Heart right ventricle (tissue), 16 donors: ENCODE data around the gene CLDN11. TPM values are rescaled to one million over a fixed set of nuclear protein-coding genes. Genes with fewer than 3 reads are reported as not detected.

Source experiments
- ATAC-seq, 8 donors: fragments of 200-7000 bp; cut with Tn5 transposase; one replicate each; pipeline ENCODE4 v1.9.1; 2020; ENCODE audit warnings: mild to moderate bottlenecking in 8 of 8, moderate library complexity in 8 of 8, moderate number of reproducible peaks in 1 of 8
- DNase-seq, 2 donors: peaks; one replicate each; pipeline ENCODE4 v3.0.0-alpha.2; 2020
- H3K27ac ChIP-seq, 10 donors: fragments of 200-600 bp; sonication (generic) in 2 of 10; one replicate each; pipeline versions ENCODE4 v1.5.0 to v1.8.0; 2020 to 2022; ENCODE audit warnings: mild to moderate bottlenecking in 3 of 10
- H3K27me3 ChIP-seq, 7 donors: fragments of 200-600 bp; one replicate each; pipeline ENCODE4 v1.8.0; 2021 to 2022; ENCODE audit warnings: mild to moderate bottlenecking in 2 of 7
- H3K36me3 ChIP-seq, 9 donors: fragments of 200-600 bp; sonication (generic) in 1 of 9; one replicate each; pipeline versions ENCODE4 v1.5.0 to v1.8.0; 2020 to 2022; ENCODE audit warnings: mild to moderate bottlenecking in 2 of 9
- H3K4me1 ChIP-seq, 9 donors: fragments of 200-600 bp; sonication (generic) in 1 of 9; one replicate each; pipeline versions ENCODE4 v1.5.0 to v1.8.0; 2020 to 2022; ENCODE audit warnings: mild to moderate bottlenecking in 4 of 9
- H3K4me3 ChIP-seq, 10 donors: fragments of 200-600 bp; sonication (generic) in 2 of 10; one replicate each; pipeline versions ENCODE4 v1.5.0 to v1.8.0; 2020 to 2022; ENCODE audit warnings: mild to moderate bottlenecking in 7 of 10, moderate library complexity in 2 of 10
- H3K9me3 ChIP-seq, 11 donors: fragments of 200-600 bp in 10 of 11; sonication (generic) in 2 of 11; one replicate each; pipeline versions ENCODE4 v1.5.0 to v1.8.0; 2013 to 2022; ENCODE audit warnings: mild to moderate bottlenecking in 2 of 11, control low read depth in 1 of 11, moderate library complexity in 1 of 11
- CTCF ChIP-seq, 9 donors: fragments of 200-600 bp; sonication (generic) in 2 of 9; IDR thresholded peaks; one replicate each; pipeline versions ENCODE4 v1.5.0 to v1.8.0; 2021 to 2022; ENCODE audit warnings: antibody characterized with exemption in 9 of 9, mild to moderate bottlenecking in 5 of 9, moderate library complexity in 1 of 9
- WGBS, 2 donors: extraction: QIAGEN DNeasy Blood & Tissue Kit; methylation state at CpG; one replicate each; pipeline ENCODE4 v1.1.7; 2013; ENCODE audit warnings: inconsistent platforms in 1 of 2; 5-methylcytosine and 5-hydroxymethylcytosine counted together
- intact Hi-C, 10 donors: fragments of 100-400 bp; cut with DNase I; formaldehyde crosslinking; loops; one replicate each; pipeline versions ENCODE4 v1.11.1 to v1.14.2; 2022
- polyA plus RNA-seq, 2 donors: library from polyadenylated mRNA; stranded (reverse); fragments of 200-250 nt; gene quantifications; one replicate each; pipeline ENCODE4 v1.2.3, GENCODE V29; 2013
- total RNA-seq, 10 donors: library from RNA; stranded (reverse); fragmentation: NEBNext Ultra II Directional in 3 of 10; extraction: Animal tissue kit (Norgen Biotek cat#: 25700) in 3 of 10; gene quantifications; one replicate each; pipeline versions ENCODE4 v1.2.1 to v1.2.4, GENCODE V29; 2021 to 2023
- donor health status: Arrhythmogenic right ventricular cardiomyopathy.
- donor health status: ischemic (EF 13 %, LVEDD 7.1; RV severe dilation, severe dysfunction).
- donor health status: healthy with polysubstance abuse.
- donor health status: DM: no; HTN: yes; CAD: no.
- donor health status: DM: no; HTN: no; CAD: no.
- donor health status: ischemic (EF 25% LVEDD 6.9; RV normal size, moderate dysfunction).
- donor health status: ischemic (EF 25% LVEDD 5.7; RV mildly dilated, moderate dysfunction).
- donor health status: healthy.
- donor health status: DM: yes; HTN: yes; CAD: no.
- donor health status: Ischemic cardiomyopathy.
- donor health status: ischemic (EF 35%, LVEDD 5.7; RV mildly dilated, moderate dysfunction).
- donor health status: nonischemic (EF 11% LVEDD 7.7; RV severe dilation, severe dysfunction).
- donor health status: DM: yes; HTN: yes; CAD: no.
- donor health status: PGD.
- donor health status: ischemic (EF 29% LVEDD 5.4; RV normal size, mild dysfunction).
- donor health status: nonischemic (EF 23%, LVEDD 6.1; RV moderate dilation, normal function).

CLDN11 gene
- total and polyA plus RNA-seq, 12 donors, result 1.6 to 3.9 (median 2.8) TPM

GRCh38 chr3:170421758-170422157 lies 3.1 kb downstream of the CLDN11 start:
- intact Hi-C loops, result loop anchor here in 1 of 10 donors (10.0 kb wide), 1 partner anchor 83 kb away; no protein-coding TSS in a partner anchor
- Histone ChIP-seq H3K9me3 (no peaks in the 10 kb centered on the region), H3K36me3 (peaks cover 0 to 5% (median 0%) of the 10 kb centered on the region in 9 donors), H3K4me1 (peaks cover 12 to 39% (median 28%) of the 10 kb centered on the region in 9 donors), H3K27ac (peak overlapping the region in 4 of 10 donors; percentile 0 to 79 (median 64)), H3K27me3 (peaks cover 0 to 46% (median 30%) of the 10 kb centered on the region in 7 donors), H3K4me3 (peak overlapping the region in 5 of 10 donors; percentile 14 to 63 (median 46))
- ATAC-seq (no peak), DNase-seq (no peak)
- TF ChIP-seq CTCF (IDR thresholded peaks at IDR 0.05), result no peak
- WGBS, 2 donors, result 81 to 87% methylated on average over 2 of the region's 2 CpGs

- intact Hi-C loops, result loop anchor here in 1 of 10 donors (10.0 kb wide), 1 partner anchor 82 kb away; no protein-coding TSS in a partner anchor
- no peaks in the 10 kb centered on the region for H3K9me3 ChIP-seq
Observed at GRCh38 chr3:170423001-170423615, 4.4 kb downstream of the CLDN11 start.

GRCh38 chr3:170424879-170425278 lies 6.2 kb downstream of the CLDN11 start:
- peaks cover 0 to 5% (median 0%) of the 10 kb centered on the region in 9 donors for H3K36me3 ChIP-seq
- TF ChIP-seq CTCF (IDR thresholded peaks at IDR 0.05), result no peak
- no peak for ATAC-seq
- no peak overlapping the region for H3K27ac ChIP-seq
- peaks cover 3 to 17% (median 11%) of the 10 kb centered on the region in 9 donors for H3K4me1 ChIP-seq
- peaks cover 0 to 15% (median 1%) of the 10 kb centered on the region in 7 donors for H3K27me3 ChIP-seq
- intact Hi-C loops, result loop anchor here in 1 of 10 donors (10.0 kb wide), 1 partner anchor 80 kb away; no protein-coding TSS in a partner anchor
- 81 to 82% methylated on average over 8 of the region's 8 CpGs for WGBS, 2 donors
- H3K9me3 ChIP-seq, result no peaks in the 10 kb centered on the region
- DNase-seq, result no peak
- H3K4me3 ChIP-seq, result no peak overlapping the region

More at GRCh38 chr3:170423001-170423615, 4.4 kb downstream of the CLDN11 start:
- Histone ChIP-seq H3K27me3 (peaks cover 0 to 33% (median 18%) of the 10 kb centered on the region in 7 donors), H3K27ac (no peak overlapping the region), H3K4me3 (no peak overlapping the region), H3K36me3 (peaks cover 0 to 5% (median 0%) of the 10 kb centered on the region in 9 donors), H3K4me1 (peaks cover 12 to 33% (median 27%) of the 10 kb centered on the region in 9 donors)
- no peak for DNase-seq
- TF ChIP-seq CTCF (IDR thresholded peaks at IDR 0.05), result no peak
- ATAC-seq, result no peak
- 74 to 90% methylated on average over 8 of the region's 8 CpGs for WGBS, 2 donors

GRCh38 chr3:170425491-170426239 lies 7.0 kb downstream of the CLDN11 start:
- no peak for TF ChIP-seq CTCF (IDR thresholded peaks at IDR 0.05)
- Histone ChIP-seq H3K36me3 (peaks cover 0 to 5% (median 0%) of the 10 kb centered on the region in 9 donors), H3K4me3 (no peak overlapping the region), H3K9me3 (no peaks in the 10 kb centered on the region), H3K27ac (no peak overlapping the region), H3K4me1 (peaks cover 0 to 9% (median 5%) of the 10 kb centered on the region in 9 donors), H3K27me3 (peaks cover 0 to 7% (median 0%) of the 10 kb centered on the region in 7 donors)
- WGBS, 2 donors, result 63 to 64% methylated on average over 11 of the region's 11 CpGs
- intact Hi-C loops, result loop anchor here in 1 of 10 donors (10.0 kb wide), 1 partner anchor 79 kb away; no protein-coding TSS in a partner anchor
- ATAC-seq, result peak in 1 of 8 donors; percentile 28
- no peak for DNase-seq
